H1 (cell line): ENCODE results near the gene LTF. TPM values are rescaled to one million over a fixed set of nuclear protein-coding genes. Genes with fewer than 3 reads are reported as not detected.

Experiments
- CTCF ChIA-PET: fragments of 300-600 bp; sonication (Branson Sonifier 250); formaldehyde crosslinking; loops from one replicate; lab custom pipeline; 2021; ENCODE audit not compliant: partially characterized antibody; lab: Charles Lee
- POLR2A ChIA-PET: fragments of 300-600 bp; sonication (Branson Sonifier 250); formaldehyde crosslinking; loops from one replicate; lab custom pipeline; 2021; ENCODE audit warnings: inconsistent platforms; ENCODE audit not compliant: partially characterized antibody; lab: Charles Lee
- DNase-seq, 2 experiments: peaks; one replicate each; pipeline versions ENCODE4 v3.0.0 to v3.0.0-alpha.2; 2010 to 2022; ENCODE audit warnings: low spot score in 2 of 2, low read depth in 1 of 2, mixed read lengths in 1 of 2
- FAIRE-seq: peaks from 2 replicates; lab custom pipeline; 2011; peaks lifted over from hg19 to GRCh38; lab: Jason Lieb, UNC
- H2AFZ ChIP-seq: 2 replicates; pipeline ENCODE4 v1.8.1; 2012; ENCODE audit warnings: low read length, inconsistent platforms
- H2AK5ac ChIP-seq: 2 replicates; pipeline ENCODE4 v1.6.1; 2013; ENCODE audit warnings: low read depth, low read length
- H2BK120ac ChIP-seq: replicated peaks from 2 replicates; pipeline ENCODE3; 2013; ENCODE audit warnings: low read depth, low read length, inconsistent platforms
- H2BK12ac ChIP-seq: 2 replicates; pipeline ENCODE4 v1.6.1; 2013; ENCODE audit warnings: low read depth, low read length
- H2BK15ac ChIP-seq: 2 replicates; pipeline ENCODE4 v1.6.1; 2013; ENCODE audit warnings: low read length
- H2BK20ac ChIP-seq: 2 replicates; pipeline ENCODE4 v1.6.1; 2013; ENCODE audit warnings: low read length
- H2BK5ac ChIP-seq: 2 replicates; pipeline ENCODE4 v1.6.1; 2013; ENCODE audit warnings: low read depth, low read length
- H3K14ac ChIP-seq: 2 replicates; pipeline ENCODE4 v1.6.1; 2013; ENCODE audit warnings: inconsistent platforms; ENCODE audit not compliant: insufficient read length
- H3K18ac ChIP-seq: 2 replicates; pipeline ENCODE4 v1.6.1; 2013; ENCODE audit warnings: low read length; ENCODE audit errors: extremely low read depth
- H3K23ac ChIP-seq: 2 replicates; pipeline ENCODE4 v1.6.1; 2013; ENCODE audit warnings: inconsistent platforms; ENCODE audit not compliant: insufficient read length
- H3K23me2 ChIP-seq: 2 replicates; pipeline ENCODE4 v1.6.1; 2013; ENCODE audit warnings: low read depth, low read length
- H3K27ac ChIP-seq: 2 replicates; pipeline ENCODE4 v1.6.1; 2011; ENCODE audit warnings: low read depth, low read length, inconsistent platforms
- H3K27me3 ChIP-seq, 4 experiments: replicated peaks in 1 of 4; 1 replicate in 1 of 4; 2 replicates in 3 of 4; pipeline versions ENCODE4 v1.6.1 to v1.8.1; 2011 to 2013; ENCODE audit warnings: low read length in 3 of 4, mild to moderate bottlenecking in 3 of 4, inconsistent platforms in 2 of 4, mixed read lengths in 2 of 4, moderate library complexity in 1 of 4; ENCODE audit not compliant: control insufficient read depth in 3 of 4, insufficient read depth in 3 of 4; ENCODE audit errors: extremely low read depth in 1 of 4
- H3K36me3 ChIP-seq, 4 experiments: 2 replicates each; pipeline versions ENCODE4 v1.6.1 to v1.8.1; 2011 to 2013; ENCODE audit warnings: mild to moderate bottlenecking in 4 of 4, low read length in 3 of 4, moderate library complexity in 2 of 4, control low read depth in 1 of 4, inconsistent platforms in 1 of 4; ENCODE audit not compliant: insufficient read depth in 4 of 4, control insufficient read depth in 2 of 4
- H3K4ac ChIP-seq: replicated peaks from 2 replicates; pipeline ENCODE3; 2013; ENCODE audit warnings: low read length, low read depth, mixed read lengths, inconsistent platforms; ENCODE audit not compliant: insufficient read length
- H3K4me1 ChIP-seq, 4 experiments: replicated peaks in 1 of 4; 1 replicate in 1 of 4; 2 replicates in 3 of 4; pipeline versions ENCODE4 v1.6.1 to v1.8.1; 2011 to 2013; ENCODE audit warnings: low read length in 3 of 4, inconsistent platforms in 2 of 4, mixed read lengths in 1 of 4; ENCODE audit not compliant: insufficient read depth in 4 of 4, control insufficient read depth in 3 of 4
- H3K4me2 ChIP-seq, 2 experiments: 2 replicates each; pipeline versions ENCODE4 v1.6.1 to v1.8.1; 2011 to 2013; ENCODE audit warnings: low read depth in 2 of 2, low read length in 2 of 2, control low read depth in 1 of 2, inconsistent platforms in 1 of 2, mild to moderate bottlenecking in 1 of 2; ENCODE audit not compliant: insufficient read depth in 1 of 2
- H3K4me3 ChIP-seq, 4 experiments: fragments of 200-600, 300-600 bp in 1 of 4; sonication (generic), shearing (Covaris generic), sonication (Bioruptor Twin) in 1 of 4; 2 replicates each; pipeline versions ENCODE4 v1.5.1 to v1.8.1; 2011 to 2016; ENCODE audit warnings: low read length in 4 of 4, low read depth in 3 of 4, control low read depth in 2 of 4, inconsistent platforms in 2 of 4, mild to moderate bottlenecking in 2 of 4, mixed read lengths in 1 of 4, moderate library complexity in 1 of 4; ENCODE audit not compliant: insufficient read depth in 2 of 4; ENCODE audit errors: extremely low read depth in 1 of 4
- H3K56ac ChIP-seq: replicated peaks from 2 replicates; pipeline ENCODE3; 2013; ENCODE audit warnings: low read depth, mild to moderate bottlenecking, mixed read lengths, low read length, inconsistent platforms; ENCODE audit not compliant: insufficient read length
- H3K79me1 ChIP-seq: 2 replicates; pipeline ENCODE4 v1.6.1; 2013; ENCODE audit warnings: low read depth, low read length, control low read depth
- H3K79me2 ChIP-seq, 2 experiments: 2 replicates each; pipeline versions ENCODE4 v1.6.1 to v1.8.1; 2012 to 2013; ENCODE audit warnings: low read length in 2 of 2, mild to moderate bottlenecking in 2 of 2, inconsistent platforms in 1 of 2; ENCODE audit not compliant: insufficient read depth in 2 of 2, control insufficient read depth in 1 of 2
- H3K9ac ChIP-seq, 4 experiments: replicated peaks in 1 of 4; 1 replicate in 1 of 4; 2 replicates in 3 of 4; pipeline versions ENCODE4 v1.6.1 to v1.8.1; 2011 to 2013; ENCODE audit warnings: low read depth in 3 of 4, low read length in 3 of 4, control low read depth in 2 of 4, mild to moderate bottlenecking in 2 of 4, moderate library complexity in 2 of 4, inconsistent platforms in 1 of 4; ENCODE audit errors: extremely low read depth in 1 of 4
- H3K9me3 ChIP-seq, 2 experiments: 2 replicates each; pipeline versions ENCODE4 v1.6.1 to v1.8.1; 2012 to 2013; ENCODE audit warnings: mild to moderate bottlenecking in 2 of 2, moderate library complexity in 2 of 2, control low read depth in 1 of 2, inconsistent platforms in 1 of 2, low read depth in 1 of 2, low read length in 1 of 2, mixed read lengths in 1 of 2; ENCODE audit not compliant: insufficient read depth in 2 of 2
- H4K20me1 ChIP-seq, 2 experiments: replicated peaks in 1 of 2; 2 replicates each; pipeline versions ENCODE3 to v1.8.1; 2011 to 2013; ENCODE audit warnings: inconsistent platforms in 2 of 2, low read length in 2 of 2, mild to moderate bottlenecking in 1 of 2; ENCODE audit not compliant: insufficient read depth in 2 of 2, control insufficient read depth in 1 of 2
- H4K5ac ChIP-seq: 2 replicates; pipeline ENCODE4 v1.6.1; 2013; ENCODE audit warnings: low read length, low read depth, mixed read lengths, inconsistent platforms; ENCODE audit not compliant: insufficient read length
- H4K8ac ChIP-seq: 2 replicates; pipeline ENCODE4 v1.8.0; 2013; ENCODE audit warnings: mild to moderate bottlenecking, moderate library complexity, low read length, inconsistent platforms; ENCODE audit not compliant: insufficient read depth; ENCODE audit errors: extremely low read depth
- H4K91ac ChIP-seq: replicated peaks from 2 replicates; pipeline ENCODE3; 2013; ENCODE audit warnings: low read length, mixed read lengths, inconsistent platforms; ENCODE audit not compliant: insufficient read length
- ASH2L ChIP-seq: fragments of 200-600, 300-600 bp; sonication (generic); IDR thresholded peaks from one replicate; pipeline ENCODE4 v1.7.1; 2017; ENCODE audit warnings: low read length
- CBX8 ChIP-seq: fragments of 300-800, 300-1000 bp; sonication (generic); IDR thresholded peaks from 2 replicates; pipeline ENCODE4 v1.7.1; 2016; ENCODE audit warnings: low read depth, low read length, borderline replicate concordance
- CTCF ChIP-seq, 3 experiments: IDR thresholded peaks; 1 replicate in 2 of 3; 2 replicates in 1 of 3; pipeline versions ENCODE4 v1.5.1 to v1.6.1; 2011; ENCODE audit warnings: low read length in 3 of 3, mild to moderate bottlenecking in 3 of 3, inconsistent platforms in 2 of 3, low read depth in 1 of 3, moderate library complexity in 1 of 3; ENCODE audit not compliant: insufficient read depth in 1 of 3; ENCODE audit errors: control extremely low read depth in 1 of 3
- KDM5A ChIP-seq: fragments of 200-600 bp; IDR thresholded peaks from 2 replicates; pipeline ENCODE4 v1.7.1; 2012; ENCODE audit warnings: mild to moderate bottlenecking, low read length, inconsistent platforms, mixed read lengths
- RFX5 ChIP-seq: IDR thresholded peaks from 2 replicates; pipeline ENCODE4 v1.6.1; 2011; ENCODE audit warnings: low read depth, low read length, improper control_type of control experiment, borderline replicate concordance
- SAP30 ChIP-seq: fragments of 300-600 bp; sonication (generic); IDR thresholded peaks from 2 replicates; pipeline ENCODE4 v1.7.1; 2012; ENCODE audit warnings: low read length, moderate library complexity, mild to moderate bottlenecking, inconsistent platforms; ENCODE audit not compliant: insufficient read depth, insufficient replicate concordance
- SP2 ChIP-seq: IDR thresholded peaks from 2 replicates; pipeline ENCODE4 v1.6.1; 2012; ENCODE audit warnings: mild to moderate bottlenecking, low read length, inconsistent platforms
- SUZ12 ChIP-seq: fragments of 200-600 bp; sonication (generic); IDR thresholded peaks from 2 replicates; pipeline ENCODE4 v1.6.1; 2012; ENCODE audit warnings: mild to moderate bottlenecking, inconsistent platforms, low read length, moderate library complexity, mixed read lengths
- TEAD4 ChIP-seq: IDR thresholded peaks from 2 replicates; pipeline ENCODE4 v1.6.1; 2012; ENCODE audit warnings: low read depth, low read length, inconsistent platforms, mixed read lengths
- USF2 ChIP-seq: IDR thresholded peaks from 2 replicates; pipeline ENCODE4 v1.6.1; 2011; ENCODE audit warnings: low read length, improper control_type of control experiment
- WGBS, 2 experiments: shearing (Covaris generic) in 1 of 2; methylation state at CpG; one replicate each; pipeline versions ENCODE4 v1.1.6 to v1.1.7; 2013 to 2015; ENCODE audit warnings: low lambda C conversion rate in 2 of 2, mixed read lengths in 2 of 2, inconsistent platforms in 1 of 2, low coverage in 1 of 2, missing lambda C conversion rate in 1 of 2; ENCODE audit not compliant: insufficient replicate concordance in 2 of 2, insufficient coverage in 1 of 2, insufficient read length in 1 of 2; ENCODE audit errors: extremely low coverage in 1 of 2, missing lambda C conversion rate in 1 of 2; 5-methylcytosine and 5-hydroxymethylcytosine counted together
- polyA plus RNA-seq, 7 experiments: library from polyadenylated mRNA; depleted of rRNA in 3 of 7; stranded (reverse) in 5 of 7; unstranded in 2 of 7; fragments of >200 nt in 5 of 7; fragments of 200-250 nt in 2 of 7; gene quantifications; 1 replicate in 5 of 7; 2 replicates in 1 of 7; 4 replicates in 1 of 7; pipeline versions ENCODE4 v1.2.1 to v1.2.3, GENCODE V29; 2011 to 2013; ENCODE audit warnings: missing spikeins in 2 of 7, mixed read lengths in 2 of 7
- total RNA-seq: library from RNA; stranded (reverse); fragmentation: NEBNext Ultra II Directional; extraction: Animal tissue kit (Norgen Biotek cat#: 25700); gene quantifications from 2 replicates; pipeline ENCODE4 v1.2.1, GENCODE V29; 2021

The LTF gene
- total and polyA plus RNA-seq, 2 of the 8 experiments (the other 6 are each of a cell fraction or from before 2014, with no cell fraction given) = 0.23 to 0.99 TPM

GRCh38 chr3:46485779-46486175 lies 21.1 kb upstream of the LTF start:
- H3K27me3 ChIP-seq = no peaks in the 10 kb centered on the region; a peak in 2 of 7 replicates
- DNase-seq = no peak
- ChIA-PET POLR2A (interaction anchor here (1.0 to 1.7 kb wide), 3 partner anchors 64 to 97 kb away, joined by 5 to 6 read pairs (median 5); no protein-coding TSS in a partner anchor), CTCF (interaction anchor here (0.9 to 5.7 kb wide), 12 partner anchors 11 to 229 kb away, joined by 3 to 82 read pairs (median 5); no protein-coding TSS in a partner anchor)
- H3K79me2 ChIP-seq = no peaks in the 10 kb centered on the region
- H2BK20ac ChIP-seq = no peak overlapping the region
- no peak overlapping the region for H3K4me2 ChIP-seq
- H4K91ac ChIP-seq = no peak overlapping the region
- no peak overlapping the region for H2BK15ac ChIP-seq
- H4K8ac ChIP-seq = no peak overlapping the region
- FAIRE-seq = no peak
- 80% methylated on average over 4 of the region's 4 CpGs; no CpG with 5 or more reads in 1 of the 2 experiments for WGBS, 2 experiments
- no peak overlapping the region for H3K18ac ChIP-seq
- H3K4me3 ChIP-seq = no peak overlapping the region
- H3K36me3 ChIP-seq = no peaks in the 10 kb centered on the region
- peaks cover 4 to 8% (median 6%) of the 10 kb centered on the region in 4 experiments; a peak in 6 of 7 replicates for H3K4me1 ChIP-seq
- H3K79me1 ChIP-seq = no peaks in the 10 kb centered on the region
- no peaks in the 10 kb centered on the region for H3K23me2 ChIP-seq
- H2BK12ac ChIP-seq = no peak overlapping the region
- no peak overlapping the region for H3K27ac ChIP-seq
- H4K20me1 ChIP-seq = no peaks in the 10 kb centered on the region
- no peak overlapping the region for H2AK5ac ChIP-seq
- H3K14ac ChIP-seq = no peak overlapping the region
- no peak overlapping the region for H3K4ac ChIP-seq
- H2BK120ac ChIP-seq = no peak overlapping the region
- no peaks in the 10 kb centered on the region for H3K9me3 ChIP-seq
- no peak overlapping the region for H3K9ac ChIP-seq
- H2BK5ac ChIP-seq = no peak overlapping the region
- H3K23ac ChIP-seq = no peak overlapping the region
- H2AFZ ChIP-seq = no peak overlapping the region
- no peak overlapping the region for H3K56ac ChIP-seq
- no peak overlapping the region for H4K5ac ChIP-seq
- TF ChIP-seq RFX5 = no peak
- no peak for TF ChIP-seq SP2
- TF ChIP-seq KDM5A = no peak
- no peak for TF ChIP-seq CTCF (IDR thresholded peaks at IDR 0.05; ENCODE audit: control extremely low read depth in 1 of 3, insufficient read depth in 1 of 3, low read depth in 1 of 3, low read length in 3 of 3)
- no peak for TF ChIP-seq TEAD4
- no peak for TF ChIP-seq SUZ12
- no peak for TF ChIP-seq USF2
- no peak for TF ChIP-seq ASH2L
- TF ChIP-seq CBX8 = no peak
- no peak for TF ChIP-seq SAP30
